ENCODE measurements around the gene ANKRD29. TPM values are rescaled to one million over a fixed set of nuclear protein-coding genes. Genes with fewer than 3 reads are reported as not detected.

The ANKRD29 gene
- polyA plus RNA-seq, 1 of the 3 experiments (the other 2 are of a cell fraction), result 8.2 TPM

- H3K79me2 ChIP-seq (ENCODE audit: insufficient read depth), result no peaks in the 10 kb centered on the region
- H3K4me2 ChIP-seq, result no peak overlapping the region
- no peak overlapping the region for H3K4me3 ChIP-seq (ENCODE audit: low read depth in 2 of 2, low read length in 1 of 2)
- H3K36me3 ChIP-seq (replicated peaks in 1 of 2; ENCODE audit: control insufficient read depth in 1 of 2, insufficient read depth in 2 of 2, low read length in 1 of 2), result no peaks in the 10 kb centered on the region
- 96% methylated on average over 1 of the region's 1 CpG for WGBS (ENCODE audit: low lambda C conversion rate)
- TF ChIP-seq ELF1 (IDR thresholded peaks at IDR 0.05), result no peak
- TF ChIP-seq GABPA (IDR thresholded peaks at IDR 0.05; ENCODE audit: low read depth), result no peak
- no peak for TF ChIP-seq EZH2phosphoT487 (IDR thresholded peaks at IDR 0.05; ENCODE audit: borderline replicate concordance, low read depth)
- peaks cover under 1 to 2% of the 10 kb centered on the region in 2 experiments; a peak in 1 of 4 replicates for H3K4me1 ChIP-seq (ENCODE audit: control insufficient read depth in 1 of 2, insufficient read depth in 2 of 2, low read depth in 1 of 2, low read length in 1 of 2)
- ChIA-PET POLR2A (no interaction called here), CTCF (interaction anchor here (1.0 kb wide), 1 partner anchor 10 kb away, joined by 3 read pairs; no protein-coding TSS in a partner anchor)
- H3K9me3 ChIP-seq, result no peaks in the 10 kb centered on the region
- no peaks in the 10 kb centered on the region for H3F3A ChIP-seq (replicated peaks; ENCODE audit: insufficient read depth)
- H3K27me3 ChIP-seq (ENCODE audit: insufficient read depth), result no peaks in the 10 kb centered on the region
- no peak for DNase-seq
- H3K9ac ChIP-seq, result no peak overlapping the region
- H3K27ac ChIP-seq (ENCODE audit: low read depth in 2 of 2, low read length in 1 of 2), result no peak overlapping the region
- no peaks in the 10 kb centered on the region for H3K9me2 ChIP-seq
- no peak overlapping the region for H2AFZ ChIP-seq (ENCODE audit: low read depth)
- no peaks in the 10 kb centered on the region for H4K20me1 ChIP-seq (ENCODE audit: insufficient read depth)
These were observed 48.7 kb upstream of the ANKRD29 start for GRCh38 chr18:23711426-23711825.

GRCh38 chr18:23710946-23711345 is 48.2 kb upstream of the ANKRD29 start:
- CTCF ChIA-PET, result interaction anchor here (1.0 kb wide), 1 partner anchor 9 kb away, joined by 3 read pairs; no protein-coding TSS in a partner anchor
- DNase-seq, result no peak

More at GRCh38 chr18:23710946-23711345, 48.2 kb upstream of the ANKRD29 start:
- H3K27ac ChIP-seq (ENCODE audit: low read depth in 2 of 2, low read length in 1 of 2), result no peak overlapping the region
- no peak overlapping the region for H3K4me3 ChIP-seq (ENCODE audit: low read depth in 2 of 2, low read length in 1 of 2)
- no peaks in the 10 kb centered on the region for H3K9me3 ChIP-seq
- POLR2A ChIA-PET, result no interaction called here
- no peaks in the 10 kb centered on the region for H3K9me2 ChIP-seq
- H3K4me1 ChIP-seq (ENCODE audit: control insufficient read depth in 1 of 2, insufficient read depth in 2 of 2, low read depth in 1 of 2, low read length in 1 of 2), result peaks cover 0 to 2% of the 10 kb centered on the region in 2 experiments; a peak in 1 of 4 replicates
- no peaks in the 10 kb centered on the region for H3K27me3 ChIP-seq (ENCODE audit: insufficient read depth)
- WGBS (ENCODE audit: low lambda C conversion rate), result 97% methylated on average over 1 of the region's 1 CpG
- no peak overlapping the region for H3K4me2 ChIP-seq
- H3K79me2 ChIP-seq (ENCODE audit: insufficient read depth), result no peaks in the 10 kb centered on the region
- no peak overlapping the region for H3K9ac ChIP-seq
- no peaks in the 10 kb centered on the region for H4K20me1 ChIP-seq (ENCODE audit: insufficient read depth)
- TF ChIP-seq NRF1 (IDR thresholded peaks at IDR 0.05; ENCODE audit: low read depth, low read length) (no peak), FOXM1 (IDR thresholded peaks at IDR 0.05; ENCODE audit: low read depth) (no peak), NFIC (IDR thresholded peaks at IDR 0.05; ENCODE audit: borderline replicate concordance) (no peak), FOXJ3 (CRISPR knock-in tag; IDR thresholded peaks at IDR 0.05) (no peak), GATA2 (CRISPR knock-in tag; IDR thresholded peaks at IDR 0.05) (no peak), USF2 (IDR thresholded peaks at IDR 0.05; ENCODE audit: borderline replicate concordance, low read depth, low read length) (no peak), YY1 (IDR thresholded peaks at IDR 0.05; ENCODE audit: low read depth) (no peak), MXI1 (IDR thresholded peaks at IDR 0.05; ENCODE audit: low read depth, low read length) (no peak)
- TF ChIP-seq, protein P1, sequence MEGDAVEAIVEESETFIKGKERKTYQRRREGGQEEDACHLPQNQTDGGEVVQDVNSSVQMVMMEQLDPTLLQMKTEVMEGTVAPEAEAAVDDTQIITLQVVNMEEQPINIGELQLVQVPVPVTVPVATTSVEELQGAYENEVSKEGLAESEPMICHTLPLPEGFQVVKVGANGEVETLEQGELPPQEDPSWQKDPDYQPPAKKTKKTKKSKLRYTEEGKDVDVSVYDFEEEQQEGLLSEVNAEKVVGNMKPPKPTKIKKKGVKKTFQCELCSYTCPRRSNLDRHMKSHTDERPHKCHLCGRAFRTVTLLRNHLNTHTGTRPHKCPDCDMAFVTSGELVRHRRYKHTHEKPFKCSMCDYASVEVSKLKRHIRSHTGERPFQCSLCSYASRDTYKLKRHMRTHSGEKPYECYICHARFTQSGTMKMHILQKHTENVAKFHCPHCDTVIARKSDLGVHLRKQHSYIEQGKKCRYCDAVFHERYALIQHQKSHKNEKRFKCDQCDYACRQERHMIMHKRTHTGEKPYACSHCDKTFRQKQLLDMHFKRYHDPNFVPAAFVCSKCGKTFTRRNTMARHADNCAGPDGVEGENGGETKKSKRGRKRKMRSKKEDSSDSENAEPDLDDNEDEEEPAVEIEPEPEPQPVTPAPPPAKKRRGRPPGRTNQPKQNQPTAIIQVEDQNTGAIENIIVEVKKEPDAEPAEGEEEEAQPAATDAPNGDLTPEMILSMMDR (IDR thresholded peaks at IDR 0.05), result no peak
- TF ChIP-seq, protein P2, sequence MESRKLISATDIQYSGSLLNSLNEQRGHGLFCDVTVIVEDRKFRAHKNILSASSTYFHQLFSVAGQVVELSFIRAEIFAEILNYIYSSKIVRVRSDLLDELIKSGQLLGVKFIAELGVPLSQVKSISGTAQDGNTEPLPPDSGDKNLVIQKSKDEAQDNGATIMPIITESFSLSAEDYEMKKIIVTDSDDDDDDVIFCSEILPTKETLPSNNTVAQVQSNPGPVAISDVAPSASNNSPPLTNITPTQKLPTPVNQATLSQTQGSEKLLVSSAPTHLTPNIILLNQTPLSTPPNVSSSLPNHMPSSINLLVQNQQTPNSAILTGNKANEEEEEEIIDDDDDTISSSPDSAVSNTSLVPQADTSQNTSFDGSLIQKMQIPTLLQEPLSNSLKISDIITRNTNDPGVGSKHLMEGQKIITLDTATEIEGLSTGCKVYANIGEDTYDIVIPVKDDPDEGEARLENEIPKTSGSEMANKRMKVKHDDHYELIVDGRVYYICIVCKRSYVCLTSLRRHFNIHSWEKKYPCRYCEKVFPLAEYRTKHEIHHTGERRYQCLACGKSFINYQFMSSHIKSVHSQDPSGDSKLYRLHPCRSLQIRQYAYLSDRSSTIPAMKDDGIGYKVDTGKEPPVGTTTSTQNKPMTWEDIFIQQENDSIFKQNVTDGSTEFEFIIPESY (IDR thresholded peaks at IDR 0.05; ENCODE audit: borderline replicate concordance, low read depth), result no peak
- TF ChIP-seq, protein P3, sequence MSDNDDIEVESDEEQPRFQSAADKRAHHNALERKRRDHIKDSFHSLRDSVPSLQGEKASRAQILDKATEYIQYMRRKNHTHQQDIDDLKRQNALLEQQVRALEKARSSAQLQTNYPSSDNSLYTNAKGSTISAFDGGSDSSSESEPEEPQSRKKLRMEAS (IDR thresholded peaks at IDR 0.05; ENCODE audit: low read depth), result no peak
- H3K36me3 ChIP-seq (replicated peaks in 1 of 2; ENCODE audit: control insufficient read depth in 1 of 2, insufficient read depth in 2 of 2, low read length in 1 of 2), result no peaks in the 10 kb centered on the region
- no peak overlapping the region for H2AFZ ChIP-seq (ENCODE audit: low read depth)
- H3F3A ChIP-seq (replicated peaks; ENCODE audit: insufficient read depth), result no peaks in the 10 kb centered on the region

Data from SK-N-SH (cell line).